Right lobe of liver (tissue), 6 donors: ENCODE results near the gene OR13C2. TPM values are rescaled to one million over a fixed set of nuclear protein-coding genes. Genes with fewer than 3 reads are reported as not detected.

Experiments used
- ATAC-seq, 4 donors: fragments of 200-7000 bp; cut with Tn5 transposase; one replicate each; pipeline ENCODE4 v1.9.1; 2020; ENCODE audit warnings: mild to moderate bottlenecking in 4 of 4, moderate library complexity in 4 of 4
- DNase-seq, 3 donors: peaks; one replicate each; pipeline ENCODE4 v3.0.0-alpha.2; 2020
- H3K27ac ChIP-seq, 3 donors: fragments of 200-600 bp; one replicate each; pipeline ENCODE4 v1.8.0; 2022
- H3K27me3 ChIP-seq, 2 donors: fragments of 200-600 bp; one replicate each; pipeline ENCODE4 v1.8.0; 2022
- H3K36me3 ChIP-seq, 4 donors: fragments of 200-600 bp; sonication (generic) in 1 of 4; one replicate each; pipeline versions ENCODE4 v1.5.1 to v1.8.0; 2017 to 2022; ENCODE audit warnings: control low read depth in 1 of 4
- H3K4me1 ChIP-seq, 4 donors: fragments of 200-600 bp; sonication (generic) in 1 of 4; one replicate each; pipeline versions ENCODE4 v1.5.1 to v1.8.0; 2017 to 2022; ENCODE audit warnings: control low read depth in 1 of 4
- H3K4me3 ChIP-seq, 3 donors: fragments of 200-600 bp; one replicate each; pipeline ENCODE4 v1.8.0; 2022
- H3K9me3 ChIP-seq, 4 donors: fragments of 200-600 bp; sonication (generic) in 1 of 4; one replicate each; pipeline versions ENCODE4 v1.5.1 to v1.8.0; 2017 to 2022; ENCODE audit warnings: control low read depth in 1 of 4
- POLR2A ChIP-seq: fragments of 450-650 bp; IDR thresholded peaks from one replicate; pipeline ENCODE4 v1.6.1; 2017; ENCODE audit warnings: antibody characterized with exemption, mild to moderate bottlenecking
- WGBS: methylation state at CpG from one replicate; pipeline ENCODE4 v1.1.6; 2018; ENCODE audit warnings: low coverage, low lambda C conversion rate; ENCODE audit not compliant: insufficient coverage; ENCODE audit errors: missing lambda C conversion rate; 5-methylcytosine and 5-hydroxymethylcytosine counted together
- intact Hi-C, 2 donors: fragments of 100-400 bp; cut with DNase I; formaldehyde crosslinking; loops; one replicate each; pipeline versions ENCODE4 v1.11.2 to v1.14.1; 2022
- total RNA-seq, 6 experiments: library from RNA; depleted of rRNA in 2 of 6; stranded (reverse); fragments of >200 nt in 2 of 6; fragmentation: NEBNext Ultra II Directional in 3 of 6; extraction: Animal tissue kit (Norgen Biotek cat#: 25700) in 3 of 6; gene quantifications; one replicate each; pipeline versions ENCODE4 v1.1.0 to v1.2.4, GENCODE V29; 2016 to 2023
- TF ChIP-seq, protein P1 (sequence below), 4 donors: fragments of 200-600 bp in 3 of 4; fragments of 450-650 bp in 1 of 4; IDR thresholded peaks; one replicate each; pipeline versions ENCODE4 v1.5.1 to v1.8.0; 2016 to 2022; ENCODE audit warnings: antibody characterized with exemption in 4 of 4, mild to moderate bottlenecking in 2 of 4
- donor health status: DM: no; HTN: yes; CAD: no.
- donor health status: DM: no; HTN: no; CAD: no.
- donor health status: DM: no; HTN: no; CAD: no.
- donor health status: DM: no; HTN: yes; CAD: no.
- donor health status: DM: no; HTN: yes; CAD: no.

Gene OR13C2
- total RNA-seq, 6 experiments from 2014 or later: 0.40 to 1.0 TPM; not detected in 4

DNA sequence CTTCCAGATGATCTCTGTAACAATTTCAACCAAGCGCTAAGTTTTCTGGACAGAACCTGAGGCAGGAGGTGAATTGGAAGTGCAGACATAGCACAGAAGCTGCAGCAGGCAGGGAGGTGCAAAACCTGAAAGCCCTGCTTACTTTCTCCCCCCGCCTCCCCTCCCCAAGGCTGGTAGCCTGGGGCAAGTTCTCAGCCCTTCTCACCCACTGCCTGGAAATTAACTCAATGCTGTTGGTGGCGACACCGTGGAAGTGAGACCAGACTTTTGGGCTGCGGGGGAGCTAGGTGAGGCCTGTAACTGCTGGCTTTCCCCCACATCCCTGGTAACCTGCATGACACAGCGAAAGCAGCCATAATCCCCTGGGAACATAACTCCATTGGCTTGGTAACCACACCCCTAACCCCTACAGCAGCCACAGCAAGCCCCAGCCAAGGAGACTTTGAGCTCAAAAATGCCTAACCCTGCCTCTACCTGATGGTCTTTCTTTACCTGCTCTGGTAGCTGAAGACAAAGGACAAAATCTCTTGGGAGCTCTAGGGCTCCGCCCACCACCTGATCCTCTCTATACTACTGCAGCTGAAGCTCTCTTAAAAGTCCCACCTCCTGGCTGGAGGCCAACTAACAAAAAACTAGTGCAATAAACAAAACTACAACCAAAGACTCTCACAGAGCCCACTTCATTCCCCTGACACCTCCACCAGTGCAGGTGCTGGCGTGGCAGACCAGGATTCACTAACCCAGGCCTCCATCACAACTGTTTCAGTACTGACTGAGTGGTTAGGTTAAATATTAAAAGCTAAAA, 48.4 kb downstream of the OR13C2 start:
- intact Hi-C loops: no loop called here
- TF ChIP-seq, protein P1, sequence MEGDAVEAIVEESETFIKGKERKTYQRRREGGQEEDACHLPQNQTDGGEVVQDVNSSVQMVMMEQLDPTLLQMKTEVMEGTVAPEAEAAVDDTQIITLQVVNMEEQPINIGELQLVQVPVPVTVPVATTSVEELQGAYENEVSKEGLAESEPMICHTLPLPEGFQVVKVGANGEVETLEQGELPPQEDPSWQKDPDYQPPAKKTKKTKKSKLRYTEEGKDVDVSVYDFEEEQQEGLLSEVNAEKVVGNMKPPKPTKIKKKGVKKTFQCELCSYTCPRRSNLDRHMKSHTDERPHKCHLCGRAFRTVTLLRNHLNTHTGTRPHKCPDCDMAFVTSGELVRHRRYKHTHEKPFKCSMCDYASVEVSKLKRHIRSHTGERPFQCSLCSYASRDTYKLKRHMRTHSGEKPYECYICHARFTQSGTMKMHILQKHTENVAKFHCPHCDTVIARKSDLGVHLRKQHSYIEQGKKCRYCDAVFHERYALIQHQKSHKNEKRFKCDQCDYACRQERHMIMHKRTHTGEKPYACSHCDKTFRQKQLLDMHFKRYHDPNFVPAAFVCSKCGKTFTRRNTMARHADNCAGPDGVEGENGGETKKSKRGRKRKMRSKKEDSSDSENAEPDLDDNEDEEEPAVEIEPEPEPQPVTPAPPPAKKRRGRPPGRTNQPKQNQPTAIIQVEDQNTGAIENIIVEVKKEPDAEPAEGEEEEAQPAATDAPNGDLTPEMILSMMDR (IDR thresholded peaks at IDR 0.05): no peak
- TF ChIP-seq POLR2A: no peak
- Histone ChIP-seq H3K27ac (no peak overlapping the region), H3K4me3 (no peak overlapping the region), H3K9me3 (no peaks in the 10 kb centered on the region), H3K4me1 (no peaks in the 10 kb centered on the region), H3K36me3 (no peaks in the 10 kb centered on the region), H3K27me3 (no peaks in the 10 kb centered on the region)
- ATAC-seq (no peak), DNase-seq (no peak)
- WGBS: 79% methylated on average over 3 of the region's 8 CpGs

DNA sequence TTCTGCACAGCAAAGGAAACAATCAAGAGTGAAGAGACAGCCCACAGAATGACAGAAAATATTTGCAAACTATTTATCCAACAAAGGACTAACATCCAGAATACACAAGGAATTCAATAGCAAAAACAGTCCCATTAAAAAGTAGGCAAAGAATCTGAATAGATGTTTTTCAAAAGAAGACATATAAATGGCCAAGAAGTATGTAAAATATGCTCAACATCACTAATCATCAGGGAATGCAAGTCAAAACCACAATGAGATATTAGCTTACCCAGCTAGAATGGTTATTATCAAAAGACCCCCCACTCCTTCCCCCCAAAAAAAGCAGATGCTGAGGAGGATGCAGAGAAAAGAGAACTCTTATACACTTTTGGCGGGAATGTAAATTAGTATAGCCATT, 49.9 kb downstream of the OR13C2 start:
- Histone ChIP-seq H3K4me3 (no peak overlapping the region), H3K27ac (no peak overlapping the region), H3K9me3 (no peaks in the 10 kb centered on the region), H3K27me3 (no peaks in the 10 kb centered on the region), H3K4me1 (no peaks in the 10 kb centered on the region), H3K36me3 (no peaks in the 10 kb centered on the region)
- DNase-seq (no peak), ATAC-seq (no peak)
- TF ChIP-seq POLR2A: no peak
- TF ChIP-seq, protein P1 (IDR thresholded peaks at IDR 0.05): no peak
- intact Hi-C loops: no loop called here
- WGBS: 91% methylated on average over 1 of the region's 1 CpG

Other genes starting within 250 kb of the OR13C2 start
- gene OR13F1, start 101.4 kb downstream of the OR13C2 start, total RNA-seq: not detected
- not detected for gene OR13C4, start 78.4 kb downstream of the OR13C2 start, total RNA-seq
- not detected for gene OR13C3, start 68.8 kb downstream of the OR13C2 start, total RNA-seq
- gene OR13C8, start 36.5 kb downstream of the OR13C2 start, total RNA-seq: not detected
- not detected for gene OR13C5, start 6.2 kb downstream of the OR13C2 start, total RNA-seq
- under 1 TPM in 1 of 6 experiments, not detected in 5; 0.29 TPM for gene OR13C9, start 12.6 kb upstream of the OR13C2 start, total RNA-seq
- gene OR13D1, start 88.9 kb upstream of the OR13C2 start, total RNA-seq: not detected
- gene NIPSNAP3A, start 142.1 kb upstream of the OR13C2 start, total RNA-seq: 10 to 100 TPM; 16.8 to 28.1 (median 22.4) TPM
- under 1 TPM; 0.29 to 0.99 (median 0.71) TPM for gene NIPSNAP3B, start 158.5 kb upstream of the OR13C2 start, total RNA-seq